GM11168 (cell line): ENCODE results near the gene WASF2.
"Not testable (repeated sequence)": the region's sequence is repeated elsewhere in the genome, so short reads cannot be mapped to it uniquely, and the experiment has no call there.

Experiments used
- in situ Hi-C: fragments of 300-500 bp; cut with MboI; formaldehyde crosslinking; loops from one replicate; pipeline ENCODE4 v1.12.0; 2022; ENCODE audit warnings: low sequenced_read_pairs; ENCODE audit not compliant: unreplicated experiment

WASF2 gene

GRCh38 chr1:27428316-27429028 is 61.5 kb downstream of the WASF2 start:
- in situ Hi-C loops: no loop called here

GRCh38 chr1:27427816-27428315 is 62.1 kb downstream of the WASF2 start:
- in situ Hi-C loops: no loop called here

- in situ Hi-C loops: no loop called here
Observed at GRCh38 chr1:27427329-27427728, 62.6 kb downstream of the WASF2 start.

GRCh38 chr1:27423709-27424108 is 66.3 kb downstream of the WASF2 start:
- in situ Hi-C loops: no loop called here

- in situ Hi-C loops: no loop called here
Observed at GRCh38 chr1:27418326-27419185, 71.4 kb downstream of the WASF2 start.

- in situ Hi-C loops: no loop called here
Observed at GRCh38 chr1:27417713-27418112, 72.3 kb downstream of the WASF2 start.

GRCh38 chr1:27416387-27417111 is 73.4 kb downstream of the WASF2 start:
- in situ Hi-C loops: no loop called here

- in situ Hi-C loops: no loop called here
Observed at GRCh38 chr1:27414091-27414490, 75.9 kb downstream of the WASF2 start.

GRCh38 chr1:27413004-27413403 is 77.0 kb downstream of the WASF2 start:
- in situ Hi-C loops: no loop called here

GRCh38 chr1:27412502-27412901 is 77.5 kb downstream of the WASF2 start:
- in situ Hi-C loops: no loop called here

GRCh38 chr1:27410709-27411108 is 79.3 kb downstream of the WASF2 start:
- in situ Hi-C loops: no loop called here

- in situ Hi-C loops: no loop called here
Observed at GRCh38 chr1:27409669-27410068, 80.3 kb downstream of the WASF2 start.

GRCh38 chr1:27408151-27408550 is 81.8 kb downstream of the WASF2 start:
- in situ Hi-C loops: no loop called here

- in situ Hi-C loops: not testable (repeated sequence)
Observed at GRCh38 chr1:27406791-27407190, 83.2 kb downstream of the WASF2 start.

- in situ Hi-C loops: no loop called here
Observed at GRCh38 chr1:27406362-27406680, 83.6 kb downstream of the WASF2 start.

GRCh38 chr1:27405598-27406361 is 84.2 kb downstream of the WASF2 start:
- in situ Hi-C loops: not testable (repeated sequence)

GRCh38 chr1:27405074-27405473 is 84.9 kb downstream of the WASF2 start:
- in situ Hi-C loops: no loop called here

- in situ Hi-C loops: no loop called here
Observed at GRCh38 chr1:27403931-27404330, 86.0 kb downstream of the WASF2 start.

GRCh38 chr1:27403065-27403726 is 86.8 kb downstream of the WASF2 start:
- in situ Hi-C loops: no loop called here

GRCh38 chr1:27402349-27402754 is 87.6 kb downstream of the WASF2 start:
- in situ Hi-C loops: no loop called here
